ENCODE measurements around the gene DBP.
"Not testable (repeated sequence)": the region's sequence is repeated elsewhere in the genome, so short reads cannot be mapped to it uniquely, and the experiment has no call there.

Gene DBP

GRCh38 chr19:48636859-48637448 lies at the start of gene DBP:
Gene DBP (minus strand): TSS chr19:48637379. CDS start chr19:48636994, 385 bp downstream.
- peak within 1 kb of the TSS; percentile 97 for H3K9ac ChIP-seq (ENCODE audit: low read depth, low read length, poor library complexity, severe bottlenecking)
- H3K36me3 ChIP-seq (ENCODE audit: insufficient read depth, low read length) = no peaks in the 10 kb centered on the region
- peaks cover 3% of the 10 kb centered on the region for H3F3A ChIP-seq (ENCODE audit: low read depth)
- no peaks in the 10 kb centered on the region for H3K9me2 ChIP-seq (replicated peaks; ENCODE audit: low read depth, low read length)
- H2AFZ ChIP-seq (ENCODE audit: low read length) = peak within 1 kb of the TSS; percentile 84
- peaks cover 44% of the 10 kb centered on the region for H3K4me1 ChIP-seq (ENCODE audit: insufficient read depth, low read length, poor library complexity, severe bottlenecking)
- H3K9me3 ChIP-seq (ENCODE audit: insufficient read depth, low read depth, low read length) = no peaks in the 10 kb centered on the region
- peak within 1 kb of the TSS; percentile 99 for H3K4me2 ChIP-seq (ENCODE audit: low read depth, low read length, poor library complexity, severe bottlenecking)
- peaks cover 38% of the 10 kb centered on the region for H3K79me2 ChIP-seq (ENCODE audit: insufficient read depth, low read length)
- TF ChIP-seq EZH2phosphoT487 (IDR thresholded peaks at IDR 0.05; ENCODE audit: borderline replicate concordance) = no peak
- no peak for TF ChIP-seq CTCF (conservative IDR thresholded peaks at IDR 0.05; ENCODE audit: low read length)
- peaks cover 4% of the 10 kb centered on the region for H4K20me1 ChIP-seq (ENCODE audit: insufficient read depth, low read length, poor library complexity, severe bottlenecking)
- no peaks in the 10 kb centered on the region for H3K27me3 ChIP-seq (ENCODE audit: insufficient read depth, low read length, poor library complexity, severe bottlenecking)
- peak within 1 kb of the TSS; percentile 93 for H3K4me3 ChIP-seq (ENCODE audit: low read length, poor library complexity, severe bottlenecking)

GRCh38 chr19:48686637-48687036 lies 49.5 kb upstream of the DBP start:
- not testable (repeated sequence) for H3K4me2 ChIP-seq (ENCODE audit: low read depth, low read length, poor library complexity, severe bottlenecking); H4K20me1 ChIP-seq (ENCODE audit: insufficient read depth, low read length, poor library complexity, severe bottlenecking); H2AFZ ChIP-seq (ENCODE audit: low read length); H3F3A ChIP-seq (ENCODE audit: low read depth); H3K9me2 ChIP-seq (replicated peaks; ENCODE audit: low read depth, low read length); H3K36me3 ChIP-seq (ENCODE audit: insufficient read depth, low read length); H3K9ac ChIP-seq (ENCODE audit: low read depth, low read length, poor library complexity, severe bottlenecking); H3K27me3 ChIP-seq (ENCODE audit: insufficient read depth, low read length, poor library complexity, severe bottlenecking); H3K4me1 ChIP-seq (ENCODE audit: insufficient read depth, low read length, poor library complexity, severe bottlenecking); H3K4me3 ChIP-seq (ENCODE audit: low read length, poor library complexity, severe bottlenecking); H3K79me2 ChIP-seq (ENCODE audit: insufficient read depth, low read length); H3K9me3 ChIP-seq (ENCODE audit: insufficient read depth, low read depth, low read length)

GRCh38 chr19:48686088-48686487 lies 48.9 kb upstream of the DBP start:
- Histone ChIP-seq H3K4me3 (ENCODE audit: low read length, poor library complexity, severe bottlenecking) (no peak overlapping the region), H2AFZ (ENCODE audit: low read length) (no peak overlapping the region), H3K9me2 (replicated peaks; ENCODE audit: low read depth, low read length) (no peaks in the 10 kb centered on the region), H3K9ac (ENCODE audit: low read depth, low read length, poor library complexity, severe bottlenecking) (no peak overlapping the region), H3K9me3 (ENCODE audit: insufficient read depth, low read depth, low read length) (no peaks in the 10 kb centered on the region), H3K4me2 (ENCODE audit: low read depth, low read length, poor library complexity, severe bottlenecking) (no peak overlapping the region), H3K27me3 (ENCODE audit: insufficient read depth, low read length, poor library complexity, severe bottlenecking) (no peaks in the 10 kb centered on the region), H3K36me3 (ENCODE audit: insufficient read depth, low read length) (no peaks in the 10 kb centered on the region), H3K79me2 (ENCODE audit: insufficient read depth, low read length) (no peaks in the 10 kb centered on the region), H3K4me1 (ENCODE audit: insufficient read depth, low read length, poor library complexity, severe bottlenecking) (no peaks in the 10 kb centered on the region), H3F3A (ENCODE audit: low read depth) (no peaks in the 10 kb centered on the region), H4K20me1 (ENCODE audit: insufficient read depth, low read length, poor library complexity, severe bottlenecking) (no peaks in the 10 kb centered on the region)
- no peak for TF ChIP-seq EZH2phosphoT487 (IDR thresholded peaks at IDR 0.05; ENCODE audit: borderline replicate concordance)
- TF ChIP-seq CTCF (conservative IDR thresholded peaks at IDR 0.05; ENCODE audit: low read length) = no peak

GRCh38 chr19:48685583-48685982 lies 48.4 kb upstream of the DBP start:
- TF ChIP-seq CTCF (conservative IDR thresholded peaks at IDR 0.05; ENCODE audit: low read length) = no peak
- TF ChIP-seq EZH2phosphoT487 (IDR thresholded peaks at IDR 0.05; ENCODE audit: borderline replicate concordance) = no peak
- Histone ChIP-seq H3K9ac (ENCODE audit: low read depth, low read length, poor library complexity, severe bottlenecking) (no peak overlapping the region), H3K9me3 (ENCODE audit: insufficient read depth, low read depth, low read length) (no peaks in the 10 kb centered on the region), H4K20me1 (ENCODE audit: insufficient read depth, low read length, poor library complexity, severe bottlenecking) (no peaks in the 10 kb centered on the region), H3K36me3 (ENCODE audit: insufficient read depth, low read length) (no peaks in the 10 kb centered on the region), H3K79me2 (ENCODE audit: insufficient read depth, low read length) (no peaks in the 10 kb centered on the region), H2AFZ (ENCODE audit: low read length) (no peak overlapping the region), H3K4me3 (ENCODE audit: low read length, poor library complexity, severe bottlenecking) (no peak overlapping the region), H3K27me3 (ENCODE audit: insufficient read depth, low read length, poor library complexity, severe bottlenecking) (no peaks in the 10 kb centered on the region), H3K4me2 (ENCODE audit: low read depth, low read length, poor library complexity, severe bottlenecking) (no peak overlapping the region), H3K4me1 (ENCODE audit: insufficient read depth, low read length, poor library complexity, severe bottlenecking) (peaks cover 4% of the 10 kb centered on the region), H3F3A (ENCODE audit: low read depth) (no peaks in the 10 kb centered on the region), H3K9me2 (replicated peaks; ENCODE audit: low read depth, low read length) (no peaks in the 10 kb centered on the region)

All from Loucy (cell line).